Tongue (tissue), 2 donors: ENCODE results near the gene PSMG1. TPM values are rescaled to one million over a fixed set of nuclear protein-coding genes. Genes with fewer than 3 reads are reported as not detected.
A peak's percentile ranks its signal among the peaks of the same experiment; 100 is the strongest.
"Not testable (repeated sequence)": the region's sequence is repeated elsewhere in the genome, so short reads cannot be mapped to it uniquely, and the experiment has no call there.

Experiments used
- DNase-seq: peaks from one replicate; pipeline ENCODE4 v3.0.0-alpha.2; 2015
- total RNA-seq: library from RNA; depleted of rRNA; stranded (reverse); fragments of >200 nt; gene quantifications from one replicate; pipeline ENCODE4 v1.2.3, GENCODE V29; 2014

The PSMG1 gene
- total RNA-seq = 15.5 TPM

DNA sequence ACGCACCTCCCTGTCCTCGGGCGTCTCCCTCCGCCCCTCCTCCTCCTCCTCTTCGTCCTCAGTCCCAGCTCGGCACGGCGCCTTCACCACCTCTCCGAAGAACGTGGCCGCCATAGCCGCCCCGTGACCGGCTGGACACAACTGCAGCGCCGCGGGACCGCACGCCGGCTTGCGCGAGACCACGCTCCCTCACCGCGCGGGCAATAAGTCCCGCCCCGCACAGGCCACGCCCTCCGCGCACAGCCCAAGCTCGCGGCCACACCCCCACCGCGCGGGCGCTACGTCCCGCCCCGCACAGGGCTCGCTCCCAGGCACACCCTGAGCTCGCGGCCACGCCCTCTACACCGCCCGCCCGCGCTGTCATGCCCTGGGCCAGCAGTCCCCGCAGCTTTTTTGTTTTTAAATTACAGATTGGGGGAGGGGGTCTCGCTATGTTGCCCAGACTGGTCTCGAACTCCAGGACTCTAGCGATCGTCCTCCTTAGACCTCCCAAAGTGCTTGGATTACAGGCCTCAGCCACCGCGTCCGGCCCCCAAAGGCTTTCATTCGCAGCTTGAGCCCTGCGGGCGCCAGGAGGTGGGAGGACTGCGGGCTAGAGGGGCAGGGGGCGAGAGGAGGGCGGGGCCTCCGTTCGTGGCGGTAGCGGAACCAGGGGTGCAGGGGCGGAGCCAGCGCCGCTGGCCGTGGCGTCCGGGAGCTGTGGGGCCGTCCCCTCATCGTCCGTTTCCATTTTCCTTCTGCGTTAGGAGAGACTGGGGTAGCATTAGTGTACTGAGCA is at the start of gene PSMG1:
Gene PSMG1 (minus strand): TSS at position 180 of the 778 bp plus-strand sequence. CDS start 66 bp downstream, at position 114.
- DNase-seq = peak; percentile 97

DNA sequence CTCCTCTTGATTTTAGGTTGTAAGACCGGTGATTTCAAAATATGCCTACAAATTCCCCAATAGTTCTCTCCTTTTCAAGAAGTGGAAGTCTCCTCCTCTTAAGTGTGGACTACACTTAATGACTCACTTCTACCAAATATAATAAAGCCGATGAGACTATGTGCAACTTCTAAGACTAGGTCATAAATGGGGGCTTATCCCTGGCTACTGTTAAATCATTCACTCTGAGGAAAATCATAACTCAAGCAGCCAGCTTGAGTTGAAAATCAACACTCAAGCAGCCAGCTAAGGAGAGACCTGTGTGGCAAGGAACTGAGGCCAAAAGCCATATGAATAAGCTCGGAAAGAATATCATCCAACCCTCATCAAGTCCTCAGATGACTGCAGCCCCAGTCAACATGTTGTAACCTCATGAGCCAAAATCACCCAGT is 49.6 kb upstream of the PSMG1 start:
- DNase-seq = no peak

DNA sequence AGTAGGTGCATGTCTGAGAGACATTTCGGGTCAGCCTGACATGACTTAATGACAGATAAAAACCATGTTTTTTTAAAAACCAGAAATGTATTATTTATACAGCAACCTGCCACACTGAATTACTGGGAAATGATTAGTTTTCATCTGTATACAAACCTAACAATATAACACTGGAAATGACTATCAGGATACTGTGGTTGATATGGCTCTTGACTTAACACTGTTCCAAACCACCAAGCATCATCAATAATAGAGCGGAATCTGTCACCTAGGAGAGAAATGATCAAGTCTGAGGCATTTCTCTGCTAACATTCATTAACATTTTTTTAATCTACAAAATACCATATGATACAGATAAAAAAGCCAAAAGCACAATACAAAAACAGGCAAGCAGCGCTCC is 41.7 kb upstream of the PSMG1 start:
- no peak for DNase-seq

- DNase-seq = no peak
Measured at GRCh38 chr21:39221997-39222486, 38.8 kb upstream of the PSMG1 start.

DNA sequence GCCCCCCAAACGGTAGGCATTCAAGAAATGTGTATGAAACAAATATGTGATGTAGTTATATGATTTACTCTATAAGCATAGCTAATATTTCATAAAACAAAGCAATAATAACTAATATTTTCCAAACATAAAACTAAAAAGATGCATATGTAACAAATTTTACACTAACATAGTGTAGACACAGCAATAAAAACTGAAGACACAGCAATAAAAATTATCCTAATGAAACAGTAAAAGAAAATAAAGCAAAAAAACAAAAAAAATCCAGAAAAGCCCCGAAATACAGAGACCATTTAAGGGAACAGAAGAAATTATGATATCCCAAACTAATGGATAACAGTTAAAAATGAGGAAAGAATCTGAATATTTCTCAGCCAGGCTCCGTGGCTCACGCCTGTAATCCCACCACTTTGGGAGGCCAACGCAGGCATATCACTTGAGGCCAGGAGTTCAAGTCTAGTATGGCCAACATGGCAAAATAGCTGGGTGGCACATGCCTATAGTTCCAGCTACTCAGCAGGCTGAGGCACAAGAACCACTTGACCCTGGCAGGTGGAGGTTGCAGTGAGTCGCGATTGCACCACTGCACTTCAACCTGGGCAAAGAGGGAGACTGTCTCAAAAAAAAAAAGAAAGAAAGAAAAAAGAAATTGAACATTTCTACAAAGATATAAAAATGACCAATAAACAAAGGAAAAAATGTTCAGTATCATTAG is 38.2 kb upstream of the PSMG1 start:
- no peak for DNase-seq

- not testable (repeated sequence) for DNase-seq
Measured at GRCh38 chr21:39220875-39221274, 37.6 kb upstream of the PSMG1 start.

DNA sequence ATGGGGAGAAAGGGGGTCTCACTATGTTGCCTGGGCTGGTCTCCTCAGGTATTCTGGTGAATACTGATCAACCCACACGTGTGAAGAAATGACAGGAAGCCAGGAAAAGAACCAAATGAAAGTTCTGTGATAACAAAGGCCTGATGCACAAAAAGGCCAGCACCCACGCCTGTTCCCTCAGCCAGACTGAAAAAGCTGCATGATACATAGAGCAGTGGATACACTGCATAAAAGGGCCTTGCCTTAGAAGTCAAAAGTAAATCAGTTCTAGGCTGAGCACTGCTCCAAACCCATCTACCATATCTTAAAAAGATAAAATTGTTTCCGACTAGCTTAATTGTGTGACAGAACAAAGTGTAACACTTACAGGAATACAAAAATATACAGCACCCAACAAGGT is 36.9 kb upstream of the PSMG1 start:
- DNase-seq = no peak

- DNase-seq = no peak
Measured at GRCh38 chr21:39218082-39218409, 34.8 kb upstream of the PSMG1 start.

DNA sequence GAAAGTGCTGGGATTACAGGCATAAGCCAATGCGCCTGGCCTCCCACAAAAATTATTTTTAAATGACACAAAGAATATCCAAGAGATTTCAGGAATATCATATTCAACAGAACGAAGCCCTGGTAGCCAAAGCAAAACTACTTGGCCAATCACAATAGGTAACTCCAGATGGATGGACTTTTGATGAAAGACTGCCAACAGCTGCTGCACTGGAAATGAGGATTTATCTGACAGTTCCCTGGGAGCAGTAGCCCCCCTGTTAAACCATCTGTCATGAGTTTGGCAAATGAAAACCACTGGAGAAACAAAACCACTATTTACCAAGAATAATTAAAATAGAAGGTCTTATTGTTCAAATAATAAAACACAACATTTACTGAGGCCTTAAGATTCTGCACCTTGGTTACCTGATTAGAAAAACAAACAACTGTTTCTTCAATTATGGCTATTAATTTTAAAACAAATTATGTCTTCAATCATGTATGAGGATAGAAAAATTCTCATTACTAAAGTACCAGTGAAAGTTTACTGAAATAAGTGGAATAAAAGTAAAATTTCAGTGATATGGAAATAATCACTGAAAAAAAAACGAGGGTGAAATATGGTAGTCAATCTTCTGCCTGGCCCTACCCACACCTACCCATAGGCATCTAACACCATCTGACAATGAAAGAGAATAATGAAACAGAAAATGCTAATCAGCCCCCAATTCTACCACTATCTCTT is 34.3 kb upstream of the PSMG1 start:
- DNase-seq = peak; percentile 32

DNA sequence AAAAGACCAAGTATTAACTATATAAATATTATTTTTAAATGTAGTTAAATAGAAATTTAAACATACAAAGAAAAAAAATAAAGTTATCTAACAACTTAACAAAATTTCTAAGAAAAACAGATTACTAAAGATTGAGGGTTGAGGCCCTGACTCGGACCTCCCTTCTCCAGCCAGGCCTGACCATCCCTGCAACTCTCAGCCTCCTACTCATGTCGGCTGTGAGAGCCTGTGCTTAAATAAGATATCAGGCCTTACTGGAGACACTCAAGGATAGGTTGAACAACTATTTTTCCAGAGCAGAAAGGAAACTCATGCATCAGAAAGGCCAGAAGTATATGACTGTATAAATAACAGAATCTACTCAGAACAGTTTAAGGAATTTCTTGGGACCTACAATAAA is 33.0 kb upstream of the PSMG1 start:
- DNase-seq = no peak

- DNase-seq = no peak
Measured at GRCh38 chr21:39215078-39215477, 31.8 kb upstream of the PSMG1 start.

- DNase-seq = no peak
Measured at GRCh38 chr21:39209334-39209688, 26.1 kb upstream of the PSMG1 start.

GRCh38 chr21:39208624-39209333 is 25.5 kb upstream of the PSMG1 start:
- DNase-seq = no peak

GRCh38 chr21:39204134-39204533 is 20.9 kb upstream of the PSMG1 start:
- DNase-seq = no peak

GRCh38 chr21:39198800-39199199 is 15.5 kb upstream of the PSMG1 start:
- no peak for DNase-seq

DNA sequence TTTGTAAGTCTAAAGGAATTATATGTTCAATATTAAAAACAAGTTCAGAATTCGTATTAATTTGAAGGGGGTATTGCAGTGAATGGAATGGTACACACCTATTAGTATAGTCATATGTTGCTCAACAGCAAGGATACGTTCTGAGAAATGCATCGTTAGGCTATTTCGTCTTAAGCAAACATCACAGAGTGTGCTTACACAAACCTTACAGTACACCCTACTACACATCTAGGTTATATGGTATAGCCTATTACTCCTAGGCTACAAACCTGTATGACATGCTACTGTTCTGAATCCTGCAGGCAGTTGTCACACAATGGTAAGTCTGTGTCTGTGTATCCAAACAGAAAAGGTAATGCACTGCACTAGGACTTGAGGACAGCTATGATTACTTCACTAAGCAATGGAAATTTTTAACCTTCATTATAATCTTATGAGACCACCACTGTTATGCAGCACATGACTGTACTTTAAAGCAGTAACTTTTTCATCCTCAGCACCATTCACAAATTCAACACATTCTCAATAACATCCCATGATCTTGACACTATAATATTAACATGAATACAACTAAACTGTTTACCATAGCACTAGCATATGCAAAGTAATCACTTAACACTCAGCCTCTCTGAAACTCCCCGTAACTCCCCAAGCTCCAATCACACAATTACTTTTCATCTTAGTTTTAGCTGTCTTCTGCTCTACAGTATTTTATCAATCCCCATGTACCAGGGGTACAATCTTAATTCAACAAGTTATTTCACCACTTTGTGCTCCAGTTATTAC is 14.4 kb upstream of the PSMG1 start:
- DNase-seq = no peak

GRCh38 chr21:39196838-39197237 is 13.6 kb upstream of the PSMG1 start:
- DNase-seq = no peak

DNA sequence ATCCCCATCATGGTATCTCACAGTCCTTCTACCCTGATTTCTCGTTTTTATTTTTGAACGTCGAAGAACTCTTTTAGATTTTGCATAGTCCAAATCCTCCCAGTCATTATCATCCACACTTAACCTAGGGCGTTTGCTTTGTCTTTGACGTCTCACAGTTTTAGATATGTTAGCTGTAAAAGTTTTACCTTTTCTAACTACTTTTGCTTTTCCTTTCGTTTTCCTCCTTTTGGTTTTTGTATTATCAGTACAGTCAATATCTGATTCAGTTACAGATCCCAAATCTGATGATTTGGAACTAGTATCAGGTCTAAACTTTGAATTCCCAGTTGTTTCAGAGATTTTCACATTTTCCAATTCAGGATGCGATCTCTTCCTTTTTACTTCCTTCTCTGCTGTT is 13.1 kb upstream of the PSMG1 start:
- DNase-seq = no peak

GRCh38 chr21:39193380-39193779 is 10.1 kb upstream of the PSMG1 start:
- DNase-seq = no peak

DNA sequence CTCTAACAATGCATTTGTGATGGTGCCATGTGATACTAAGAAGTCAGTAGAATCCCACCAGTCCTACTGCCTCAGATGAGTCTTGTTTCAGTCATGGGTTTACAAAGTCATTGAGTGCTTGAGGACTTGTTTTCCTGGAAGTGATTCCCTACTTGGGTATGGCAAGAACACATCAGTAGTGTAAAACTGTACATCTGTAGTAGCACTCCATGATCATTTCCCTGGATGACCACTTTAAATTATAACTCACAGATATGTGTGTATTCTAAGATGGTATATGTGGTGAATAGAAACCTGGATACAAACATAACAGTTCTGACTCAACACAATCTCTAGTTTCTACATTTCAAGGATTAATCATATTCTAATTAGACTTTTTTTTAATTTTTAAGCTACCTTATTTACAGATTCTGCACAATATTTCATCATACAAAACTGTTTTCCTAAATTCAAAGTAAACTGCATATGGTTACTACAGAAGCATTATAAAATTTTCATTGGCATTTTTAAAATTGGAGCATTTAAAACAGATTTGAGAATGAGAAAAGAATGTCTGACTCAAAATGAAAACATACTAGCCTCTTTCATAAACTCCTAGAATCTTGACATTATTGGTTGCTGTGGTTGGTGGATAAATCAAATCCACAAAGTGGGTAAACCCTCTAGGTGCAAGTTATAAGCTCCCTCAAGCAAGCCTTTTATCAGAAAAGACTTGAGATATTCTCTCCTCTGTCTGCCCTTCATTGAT is 6.8 kb upstream of the PSMG1 start:
- no peak for DNase-seq
